Activated CD4-positive, alpha-beta T cell treated with anti-CD3 and anti-CD28 coated beads for 24 hours (primary cell): ENCODE results near the gene REX1BD.

Experiments used
- DNase-seq, 2 donors: peaks; one replicate each; pipeline ENCODE4 v3.0.0-alpha.2; 2020; ENCODE audit warnings: low read depth in 2 of 2

Gene REX1BD

DNA sequence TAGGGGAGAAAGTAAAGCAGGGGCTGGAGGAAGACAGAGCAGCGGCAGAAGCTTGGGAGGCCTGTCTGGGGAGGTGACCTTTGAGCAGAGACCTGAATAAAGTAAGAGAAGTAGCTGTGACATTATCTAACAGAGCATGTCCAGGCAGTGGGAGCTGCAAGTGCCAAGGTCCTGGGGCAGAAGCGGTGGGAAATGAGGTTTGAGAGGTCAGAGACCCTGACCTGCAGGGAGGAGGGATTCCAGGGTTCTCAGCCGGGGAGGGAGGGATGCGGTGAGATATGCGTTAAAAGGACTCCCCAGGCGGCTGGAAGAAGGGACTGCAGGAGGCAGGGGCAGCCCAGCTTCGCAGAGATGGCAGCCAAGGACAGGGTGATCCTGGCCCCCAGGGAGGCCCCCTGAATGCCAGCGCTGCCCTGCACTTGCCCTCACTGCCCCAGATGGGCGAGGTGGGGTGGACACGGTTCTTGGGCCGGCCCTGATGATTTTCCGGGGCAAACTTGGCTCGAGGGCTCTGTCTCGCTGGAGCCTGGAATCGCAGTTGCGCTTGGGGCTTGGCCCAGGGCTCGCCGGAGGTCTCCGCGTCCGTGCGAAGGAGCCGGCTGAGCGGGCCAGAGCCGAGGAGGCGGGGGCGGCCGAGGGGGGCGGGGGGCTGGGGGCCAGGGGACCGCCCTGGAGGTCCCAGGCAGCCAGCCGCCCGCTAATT is 14.8 kb downstream of the REX1BD start:
- DNase-seq = no peak

GRCh38 chr19:18603958-18604819 is 15.6 kb downstream of the REX1BD start:
- DNase-seq = no peak

- DNase-seq = no peak
Measured at GRCh38 chr19:18604820-18605159, 16.2 kb downstream of the REX1BD start.

DNA sequence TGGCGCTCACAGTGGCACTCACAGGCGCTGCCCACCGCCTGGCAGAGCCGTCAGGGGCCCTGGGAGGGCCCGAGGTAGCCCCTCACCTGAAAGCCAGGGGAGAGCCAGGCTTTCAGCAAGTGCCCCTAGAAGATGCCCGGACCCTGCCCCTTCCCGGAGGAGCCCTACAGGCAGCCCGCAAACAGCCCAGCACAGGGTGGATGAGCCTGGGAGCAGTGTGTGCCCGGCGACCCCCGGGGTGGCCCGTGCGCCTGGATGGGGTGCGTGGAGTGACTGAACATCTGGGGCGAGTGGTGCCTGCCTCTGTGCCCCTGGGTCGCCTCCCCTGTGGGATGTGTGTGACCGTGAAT is 16.6 kb downstream of the REX1BD start:
- DNase-seq = no peak

GRCh38 chr19:18605546-18606280 is 17.1 kb downstream of the REX1BD start:
- no peak for DNase-seq

DNA sequence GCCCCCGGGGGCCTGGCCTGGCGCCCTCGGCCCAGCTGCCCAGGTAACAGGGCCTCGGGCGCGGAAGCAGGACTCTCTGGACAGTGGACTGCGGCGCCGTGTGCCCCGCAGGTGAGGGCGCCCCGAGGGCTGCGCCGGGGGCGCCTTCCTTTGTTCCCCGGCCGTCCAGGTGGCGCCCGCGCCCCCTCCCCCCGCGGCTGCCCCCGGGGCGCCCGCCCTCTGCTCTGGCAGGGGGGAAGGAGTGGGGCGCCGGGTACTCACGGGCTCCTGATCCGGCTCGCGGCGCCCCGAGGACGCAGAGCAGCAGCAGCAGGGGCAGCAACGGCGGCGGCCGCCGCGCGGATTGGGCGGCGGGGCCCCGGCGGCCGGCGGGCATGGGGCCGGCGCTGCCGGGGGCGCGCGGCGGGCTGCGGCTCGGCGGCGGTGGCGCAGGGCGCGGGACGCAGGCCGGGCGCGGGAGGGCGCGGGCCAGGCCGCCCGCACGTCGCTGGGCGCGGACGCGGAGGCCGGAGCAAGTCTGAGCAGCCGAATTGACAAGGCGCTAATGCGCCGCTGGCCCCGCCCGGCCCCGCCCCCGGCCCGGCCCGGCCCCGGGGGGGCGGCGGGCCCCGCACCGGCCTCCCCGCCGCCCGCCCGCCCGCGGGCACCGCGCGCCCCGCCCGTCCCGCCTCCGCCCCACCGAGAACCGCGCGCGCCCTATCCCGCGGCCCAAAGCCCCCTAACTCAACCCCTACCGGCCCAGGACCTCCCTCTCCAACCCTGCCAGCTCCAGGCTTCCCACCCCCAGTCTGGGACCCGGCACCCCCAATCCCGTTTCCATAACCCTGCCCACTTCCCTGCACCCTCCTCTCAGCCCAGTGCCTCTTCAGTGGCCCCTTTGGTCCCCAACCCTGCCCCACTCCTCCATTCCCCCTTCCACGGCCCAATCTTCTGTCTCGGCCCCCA is 18.0 kb downstream of the REX1BD start, which contains the start of gene CRLF1:
CRLF1 (minus strand) TSS at position 519 of the 945 bp plus-strand sequence; CDS start at position 376, 143 bp downstream.
- DNase-seq = no peak

DNA sequence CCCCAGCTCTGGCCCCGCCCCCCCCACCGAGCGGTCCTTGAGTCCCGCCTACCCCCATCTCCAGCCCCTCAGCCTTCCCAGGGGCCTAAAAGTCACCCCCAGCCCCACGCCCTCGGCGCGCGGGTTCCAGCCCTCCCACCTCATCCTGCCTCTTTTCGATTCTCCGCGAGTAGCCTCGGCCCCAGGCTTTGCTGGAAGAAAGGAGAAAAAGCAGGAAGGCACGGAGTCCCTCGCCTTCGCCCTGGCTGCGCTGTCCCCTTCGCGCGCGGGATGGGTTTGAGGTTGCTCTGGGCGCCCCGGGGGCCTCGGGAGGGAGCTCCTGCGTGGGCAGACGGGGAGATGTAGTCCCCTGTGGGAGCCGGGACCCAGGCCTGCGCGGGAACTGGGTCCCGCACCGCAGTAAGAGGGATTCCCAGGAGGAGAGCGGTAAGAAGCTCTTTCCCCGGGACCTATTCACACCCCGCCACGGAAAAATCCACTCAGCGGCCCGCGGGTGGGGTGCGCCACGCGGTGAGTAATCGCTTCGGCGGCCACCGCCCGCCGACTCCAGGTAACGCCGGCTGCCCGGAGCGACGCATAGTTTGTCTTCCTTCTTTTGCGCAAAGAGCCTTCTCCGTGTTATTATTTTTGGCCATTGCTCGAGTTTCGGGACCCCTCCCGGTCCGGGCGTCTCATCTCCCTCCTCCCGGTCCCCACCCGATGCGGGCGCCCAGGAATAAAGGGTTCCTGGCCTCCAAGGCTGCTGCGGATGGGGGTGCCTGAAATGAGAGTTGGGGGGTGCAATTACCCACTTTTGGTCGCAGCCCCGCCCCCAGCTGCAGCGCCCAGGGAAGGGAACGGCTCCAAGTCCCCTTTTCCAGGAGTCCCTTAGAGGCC is 18.9 kb downstream of the REX1BD start:
- no peak for DNase-seq

GRCh38 chr19:18608102-18608804 is 19.7 kb downstream of the REX1BD start:
- no peak for DNase-seq

GRCh38 chr19:18608805-18609716 is 20.5 kb downstream of the REX1BD start:
- no peak for DNase-seq

- DNase-seq = no peak
Measured at GRCh38 chr19:18609717-18610051, 21.1 kb downstream of the REX1BD start.

- DNase-seq = no peak
Measured at GRCh38 chr19:18610245-18610555, 21.6 kb downstream of the REX1BD start.

DNA sequence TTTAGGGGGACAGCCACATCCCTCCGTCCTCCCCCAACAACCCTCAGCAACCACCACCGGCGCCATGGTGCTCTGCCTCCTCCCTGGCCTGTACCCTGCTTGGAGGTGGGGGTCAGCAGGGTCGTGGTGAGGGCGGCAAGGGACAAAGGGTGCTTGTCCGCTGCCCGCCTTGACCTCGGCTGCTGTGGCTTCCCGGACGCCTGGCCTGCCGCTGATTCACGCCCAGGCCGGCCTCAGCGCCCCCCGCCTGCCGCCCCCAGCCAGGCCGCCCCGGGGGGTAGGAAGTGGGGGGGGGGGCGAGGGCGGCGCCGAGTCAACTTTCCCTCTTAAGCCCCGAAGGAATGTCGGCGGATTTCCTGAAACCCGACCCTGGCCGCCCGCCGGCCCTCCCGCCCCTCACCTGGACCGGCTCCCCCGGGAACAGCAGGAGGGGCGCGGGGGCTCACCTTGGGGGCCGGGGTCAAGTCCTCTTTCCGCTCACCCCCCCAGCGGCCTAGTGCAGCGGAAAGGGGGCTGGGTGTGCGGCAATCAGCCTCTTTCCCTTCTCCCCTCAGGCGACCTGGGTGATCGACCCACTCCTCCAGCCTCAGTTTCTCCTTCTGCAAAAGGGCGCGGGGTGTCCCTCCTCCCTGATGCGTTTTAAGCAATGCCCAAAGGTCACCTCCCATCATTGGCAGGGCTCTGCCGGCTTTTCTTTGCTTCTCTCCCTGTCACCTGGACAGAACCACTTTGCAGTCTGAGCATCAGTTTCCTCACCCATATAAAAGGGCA is 22.1 kb downstream of the REX1BD start:
- DNase-seq = no peak

GRCh38 chr19:18611327-18612050 is 22.9 kb downstream of the REX1BD start:
- DNase-seq = no peak

- DNase-seq = no peak
Measured at GRCh38 chr19:18612051-18612771, 23.6 kb downstream of the REX1BD start.

GRCh38 chr19:18612772-18613588 is 24.4 kb downstream of the REX1BD start, which contains the start of gene TMEM59L:
Gene TMEM59L (plus strand): TSS chr19:18612870. CDS start chr19:18612959, 89 bp downstream.
- DNase-seq = no peak
